Uterus (tissue), 2 donors: ENCODE results near the gene POC1B.

Experiments used
- CTCF ChIP-seq, 4 experiments: fragments of 200-600 bp in 2 of 4; fragments of 450-650 bp in 2 of 4; sonication (generic) in 2 of 4; IDR thresholded peaks; one replicate each; pipeline ENCODE4 v1.5.1; 2016 to 2019; ENCODE audit warnings: antibody characterized with exemption in 4 of 4, mild to moderate bottlenecking in 2 of 4, moderate library complexity in 1 of 4
- POLR2A ChIP-seq, 2 donors: fragments of 450-650 bp; IDR thresholded peaks; one replicate each; pipeline ENCODE4 v1.6.1; 2016; ENCODE audit warnings: antibody characterized with exemption in 2 of 2, mild to moderate bottlenecking in 1 of 2, moderate library complexity in 1 of 2

DNA sequence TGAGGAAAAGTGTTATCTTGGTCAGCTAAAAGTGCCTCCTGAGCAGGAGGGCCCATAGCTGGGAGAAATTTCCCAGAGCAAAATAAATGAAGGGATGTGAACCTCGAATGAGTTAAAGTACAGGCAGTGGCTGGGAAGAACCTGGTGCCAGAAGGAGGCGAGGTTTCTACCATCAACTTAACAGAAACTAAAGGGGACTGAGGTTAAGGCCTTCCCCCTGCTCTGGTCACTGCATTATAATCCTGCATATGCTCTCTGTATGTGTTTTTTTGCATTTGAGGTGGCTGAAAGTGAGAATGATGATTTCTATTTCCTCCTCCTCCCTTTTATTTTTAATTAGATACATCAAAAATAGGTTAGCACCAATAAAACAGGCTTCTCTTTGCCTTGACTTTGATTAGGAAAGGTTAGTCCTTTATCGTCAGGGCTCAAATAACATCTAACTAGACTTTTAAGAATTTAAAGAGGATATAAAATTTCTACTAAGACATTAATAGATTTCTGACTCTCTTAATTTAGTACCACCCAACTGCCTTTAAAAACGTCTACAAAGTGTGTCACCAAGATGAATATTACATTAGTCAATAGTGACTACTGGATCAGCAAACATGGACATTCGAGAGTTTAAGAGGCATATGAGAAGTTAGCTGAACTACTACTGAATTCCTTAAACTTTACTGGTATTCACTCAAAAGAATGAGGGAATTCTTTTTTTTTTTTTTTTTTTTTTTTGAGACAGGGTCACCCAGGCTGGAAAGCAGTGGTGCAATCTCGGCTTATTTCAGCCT lies 50.5 kb downstream of the POC1B start:
- TF ChIP-seq CTCF (IDR thresholded peaks at IDR 0.05) (no peak), POLR2A (IDR thresholded peaks at IDR 0.05) (no peak)
